ENCODE measurements around the gene IL17C. TPM values are rescaled to one million over a fixed set of nuclear protein-coding genes. Genes with fewer than 3 reads are reported as not detected.

The IL17C gene
- total RNA-seq, 2 donors from 2014 or later: 0.41 TPM; not detected in 1

- Mint-ChIP-seq H3K27ac (no peak overlapping the region), H3K9me3 (no peaks in the 10 kb centered on the region), H3K4me1 (ENCODE audit: low read depth) (peaks cover 14% of the 10 kb centered on the region), H3K4me3 (peak overlapping the region in 1 of 2 donors; percentile 20), H3K27me3 (ENCODE audit: low read depth) (no peaks in the 10 kb centered on the region), H3K36me3 (ENCODE audit: insufficient read depth in 2 of 2) (peaks cover 2 to 21% of the 10 kb centered on the region in 2 donors)
- DNase-seq: no peak
- ATAC-seq (replicated peaks in 1 of 2): no peak
These were observed 13.9 kb upstream of the IL17C start for GRCh38 chr16:88624481-88624880.

DNA sequence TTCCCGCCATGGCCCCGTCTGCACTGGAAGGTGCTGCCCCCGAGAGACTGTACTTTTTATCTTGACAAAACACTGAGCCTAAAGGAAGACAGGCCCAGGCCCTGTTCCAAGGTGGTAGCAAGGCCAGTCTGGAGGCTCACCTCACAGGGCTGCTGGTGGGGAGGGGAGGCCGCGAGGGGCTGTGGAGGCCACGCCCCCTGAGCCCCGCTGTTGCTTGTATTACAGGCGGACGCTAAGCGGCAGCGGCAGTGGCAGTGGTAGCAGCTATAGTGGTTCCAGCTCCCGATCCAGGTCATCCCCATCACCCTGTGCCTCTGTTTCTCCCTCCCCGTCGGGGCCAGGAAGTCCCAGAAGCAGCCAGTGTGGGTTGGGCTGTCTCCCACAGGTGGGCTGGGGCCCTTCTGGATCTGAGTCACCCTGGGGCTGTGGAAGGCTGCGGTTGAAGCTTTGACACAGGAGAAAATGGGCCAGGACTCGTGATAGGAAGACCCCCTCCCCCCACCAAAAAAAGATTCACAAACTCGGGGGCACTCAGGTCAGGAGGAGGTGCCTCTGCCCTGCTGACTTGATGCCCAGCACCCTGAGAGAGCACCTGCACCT, 13.3 kb upstream of the IL17C start:
- Mint-ChIP-seq H3K27ac (peak overlapping the region; percentile 42), H3K27me3 (ENCODE audit: low read depth) (no peaks in the 10 kb centered on the region), H3K4me3 (peak overlapping the region in 1 of 2 donors; percentile 24), H3K4me1 (ENCODE audit: low read depth) (peaks cover 8% of the 10 kb centered on the region), H3K9me3 (no peaks in the 10 kb centered on the region), H3K36me3 (ENCODE audit: insufficient read depth in 2 of 2) (peaks cover 2 to 21% of the 10 kb centered on the region in 2 donors)
- peak; percentile 21 to 52 for DNase-seq
- ATAC-seq (replicated peaks in 1 of 2): peak; percentile 48 to 70

DNA sequence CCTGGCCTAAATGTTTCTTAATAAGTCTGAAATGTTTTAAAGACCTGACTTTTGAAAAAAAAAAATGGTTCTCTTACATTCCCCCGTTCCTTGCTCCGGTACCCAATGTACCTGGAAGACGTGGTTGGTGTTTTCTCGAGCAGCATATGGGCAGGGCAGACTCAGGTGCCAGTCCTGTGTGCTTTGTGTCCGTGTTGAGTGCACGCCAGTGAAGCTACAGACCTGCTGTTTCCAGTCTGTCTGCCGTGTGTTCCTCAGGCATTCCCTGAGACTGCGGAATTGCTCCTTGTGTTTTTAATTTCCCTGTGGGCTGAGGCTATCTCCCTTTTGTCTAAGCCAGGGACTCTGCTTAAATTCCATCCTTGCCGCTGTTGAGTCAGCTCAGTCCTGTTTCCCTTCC, 11.7 kb upstream of the IL17C start:
- H3K9me3 Mint-ChIP-seq: no peaks in the 10 kb centered on the region
- ATAC-seq (replicated peaks in 1 of 2): no peak
- H3K27me3 Mint-ChIP-seq (ENCODE audit: low read depth): no peaks in the 10 kb centered on the region
- no peaks in the 10 kb centered on the region for H3K4me1 Mint-ChIP-seq (ENCODE audit: low read depth)
- no peak overlapping the region for H3K4me3 Mint-ChIP-seq
- DNase-seq: no peak
- peaks cover 2 to 21% of the 10 kb centered on the region in 2 donors for H3K36me3 Mint-ChIP-seq (ENCODE audit: insufficient read depth in 2 of 2)
- no peak overlapping the region for H3K27ac Mint-ChIP-seq

- no peaks in the 10 kb centered on the region for H3K4me1 Mint-ChIP-seq (ENCODE audit: low read depth)
- peak overlapping the region; percentile 50 for H3K27ac Mint-ChIP-seq
- H3K9me3 Mint-ChIP-seq: no peaks in the 10 kb centered on the region
- ATAC-seq (replicated peaks in 1 of 2): no peak
- no peak for DNase-seq
- H3K27me3 Mint-ChIP-seq (ENCODE audit: low read depth): no peaks in the 10 kb centered on the region
- H3K36me3 Mint-ChIP-seq (ENCODE audit: insufficient read depth in 2 of 2): peaks cover 2 to 22% of the 10 kb centered on the region in 2 donors
- H3K4me3 Mint-ChIP-seq: no peak overlapping the region
These were observed 10.6 kb upstream of the IL17C start for GRCh38 chr16:88627531-88628411.

DNA sequence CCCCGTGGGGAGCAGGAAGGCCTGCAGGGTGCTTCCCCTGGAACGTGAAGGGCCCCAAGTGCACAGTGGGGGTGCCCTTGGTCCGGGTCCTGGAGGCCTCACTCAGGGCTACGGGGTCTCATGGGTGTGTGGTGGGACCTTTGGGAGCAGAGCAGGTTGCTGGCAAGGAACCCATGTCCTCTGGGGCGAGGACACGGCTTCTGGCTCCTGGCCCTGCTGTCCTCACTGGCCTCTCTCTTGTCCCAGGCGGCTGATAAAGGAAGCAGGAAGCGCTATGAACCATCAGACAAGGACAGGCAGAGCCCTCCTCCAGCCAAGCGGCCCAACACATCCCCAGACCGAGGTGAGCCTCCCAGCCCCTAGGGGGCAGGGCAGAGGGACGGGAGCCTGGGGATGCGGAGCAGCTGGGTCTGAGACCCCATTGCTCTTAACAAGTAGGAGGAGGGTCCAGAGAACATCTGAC, 9.8 kb upstream of the IL17C start:
- no peak for ATAC-seq (replicated peaks in 1 of 2)
- no peaks in the 10 kb centered on the region for H3K9me3 Mint-ChIP-seq
- peaks cover 7% of the 10 kb centered on the region for H3K4me1 Mint-ChIP-seq (ENCODE audit: low read depth)
- no peak overlapping the region for H3K4me3 Mint-ChIP-seq
- DNase-seq: peak in 1 of 2 donors; percentile 26
- H3K36me3 Mint-ChIP-seq (ENCODE audit: insufficient read depth in 2 of 2): peaks cover 0 to 16% of the 10 kb centered on the region in 2 donors
- H3K27me3 Mint-ChIP-seq (ENCODE audit: low read depth): no peaks in the 10 kb centered on the region
- no peak overlapping the region for H3K27ac Mint-ChIP-seq

- Mint-ChIP-seq H3K27ac (no peak overlapping the region), H3K4me3 (no peak overlapping the region), H3K9me3 (no peaks in the 10 kb centered on the region), H3K27me3 (ENCODE audit: low read depth) (no peaks in the 10 kb centered on the region), H3K36me3 (ENCODE audit: insufficient read depth in 2 of 2) (peaks cover 0 to 15% of the 10 kb centered on the region in 2 donors), H3K4me1 (ENCODE audit: low read depth) (peaks cover 14% of the 10 kb centered on the region)
- ATAC-seq (replicated peaks in 1 of 2) (no peak), DNase-seq (no peak)
These were observed 8.5 kb upstream of the IL17C start for GRCh38 chr16:88629835-88630234.

DNA sequence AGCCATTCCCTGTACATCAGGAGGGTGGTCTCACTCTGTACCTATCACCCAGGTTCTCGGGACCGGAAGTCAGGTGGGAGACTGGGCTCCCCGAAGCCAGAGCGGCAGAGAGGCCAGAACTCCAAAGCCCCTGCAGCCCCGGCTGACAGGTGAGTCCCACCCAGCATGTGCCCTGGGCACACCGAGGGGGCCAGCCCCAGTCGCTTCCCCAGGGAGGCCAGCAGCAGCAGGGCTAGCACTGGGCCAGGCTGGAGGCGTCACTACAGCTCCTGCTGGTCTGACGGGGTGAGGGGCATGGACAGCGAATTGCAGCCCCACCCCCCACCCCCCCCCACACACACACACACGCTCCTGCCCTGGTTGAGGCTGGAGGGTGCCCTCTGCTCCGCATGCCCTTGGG, 7.9 kb upstream of the IL17C start:
- H3K36me3 Mint-ChIP-seq (ENCODE audit: insufficient read depth in 2 of 2): peaks cover 0 to 15% of the 10 kb centered on the region in 2 donors
- ATAC-seq (replicated peaks in 1 of 2) (no peak), DNase-seq (no peak)
- no peaks in the 10 kb centered on the region for H3K27me3 Mint-ChIP-seq (ENCODE audit: low read depth)
- H3K4me3 Mint-ChIP-seq: no peak overlapping the region
- H3K4me1 Mint-ChIP-seq (ENCODE audit: low read depth): peaks cover 20% of the 10 kb centered on the region
- H3K27ac Mint-ChIP-seq: no peak overlapping the region
- no peaks in the 10 kb centered on the region for H3K9me3 Mint-ChIP-seq

- Mint-ChIP-seq H3K27me3 (ENCODE audit: low read depth) (no peaks in the 10 kb centered on the region), H3K9me3 (no peaks in the 10 kb centered on the region), H3K4me1 (ENCODE audit: low read depth) (peaks cover 23% of the 10 kb centered on the region), H3K4me3 (no peak overlapping the region), H3K36me3 (ENCODE audit: insufficient read depth in 2 of 2) (peaks cover 0 to 15% of the 10 kb centered on the region in 2 donors), H3K27ac (no peak overlapping the region)
- DNase-seq (no peak), ATAC-seq (replicated peaks in 1 of 2) (no peak)
These were observed 7.4 kb upstream of the IL17C start for GRCh38 chr16:88630941-88631340.

DNA sequence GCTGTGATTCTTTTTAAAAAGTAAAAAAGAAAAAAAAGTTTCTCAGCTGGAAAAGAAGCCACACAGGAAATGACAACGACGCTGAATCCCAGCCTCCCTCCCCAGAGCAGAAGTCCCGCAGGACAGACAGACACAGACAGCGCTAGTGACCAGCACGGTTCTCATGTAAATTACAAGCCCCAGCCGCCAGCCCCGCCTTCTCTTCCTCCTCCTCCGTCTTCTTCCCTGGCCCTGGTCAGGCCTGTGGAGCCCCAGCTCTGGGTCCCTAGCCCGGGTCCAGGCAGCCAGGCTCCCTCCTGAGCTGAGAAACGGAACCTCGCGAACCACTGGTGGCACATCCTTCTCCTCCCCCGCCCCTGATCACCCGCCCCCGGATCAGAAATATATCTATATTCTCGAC, 7.0 kb upstream of the IL17C start:
- peaks cover 28% of the 10 kb centered on the region for H3K4me1 Mint-ChIP-seq (ENCODE audit: low read depth)

GRCh38 chr16:88631920-88632586, 6.3 kb upstream of the IL17C start:
- no peak overlapping the region for H3K4me3 Mint-ChIP-seq
- peaks cover 31% of the 10 kb centered on the region for H3K4me1 Mint-ChIP-seq (ENCODE audit: low read depth)
- no peaks in the 10 kb centered on the region for H3K9me3 Mint-ChIP-seq
- peaks cover under 1% of the 10 kb centered on the region for H3K27me3 Mint-ChIP-seq (ENCODE audit: low read depth)
- no peak for DNase-seq
- ATAC-seq (replicated peaks in 1 of 2): no peak
- no peak overlapping the region for H3K27ac Mint-ChIP-seq
- peaks cover 0 to 8% of the 10 kb centered on the region in 2 donors for H3K36me3 Mint-ChIP-seq (ENCODE audit: insufficient read depth in 2 of 2)

More for the DNA sequence above, 7.0 kb upstream of the IL17C start:
- no peaks in the 10 kb centered on the region for H3K9me3 Mint-ChIP-seq
- DNase-seq: no peak
- H3K27me3 Mint-ChIP-seq (ENCODE audit: low read depth): no peaks in the 10 kb centered on the region
- no peak overlapping the region for H3K27ac Mint-ChIP-seq
- no peak overlapping the region for H3K4me3 Mint-ChIP-seq
- H3K36me3 Mint-ChIP-seq (ENCODE audit: insufficient read depth in 2 of 2): peaks cover 0 to 13% of the 10 kb centered on the region in 2 donors
- ATAC-seq (replicated peaks in 1 of 2): no peak

DNA sequence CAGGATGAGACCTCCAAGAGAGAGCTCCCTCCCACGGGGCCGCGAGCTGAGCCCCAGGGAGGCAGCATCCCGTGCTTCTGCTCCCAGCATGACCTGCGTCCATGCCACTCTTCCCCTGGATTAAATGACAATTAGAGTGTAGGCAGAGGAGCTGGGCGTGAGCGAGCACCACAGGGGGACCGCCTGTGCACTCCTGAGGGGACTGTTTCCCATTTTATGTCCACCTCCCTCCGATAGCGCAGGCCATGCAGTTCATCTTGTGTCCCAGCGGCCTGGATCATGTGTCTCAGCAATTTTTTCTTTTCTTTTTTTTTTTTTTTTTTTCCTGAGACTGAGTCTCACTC, 5.8 kb upstream of the IL17C start:
- ATAC-seq (replicated peaks in 1 of 2) (no peak), DNase-seq (no peak)
- Mint-ChIP-seq H3K9me3 (no peaks in the 10 kb centered on the region), H3K27me3 (ENCODE audit: low read depth) (peaks cover 5% of the 10 kb centered on the region), H3K4me1 (ENCODE audit: low read depth) (peaks cover 36% of the 10 kb centered on the region), H3K4me3 (no peak overlapping the region), H3K36me3 (ENCODE audit: insufficient read depth in 2 of 2) (peaks cover 2 to 7% of the 10 kb centered on the region in 2 donors), H3K27ac (no peak overlapping the region)

DNA sequence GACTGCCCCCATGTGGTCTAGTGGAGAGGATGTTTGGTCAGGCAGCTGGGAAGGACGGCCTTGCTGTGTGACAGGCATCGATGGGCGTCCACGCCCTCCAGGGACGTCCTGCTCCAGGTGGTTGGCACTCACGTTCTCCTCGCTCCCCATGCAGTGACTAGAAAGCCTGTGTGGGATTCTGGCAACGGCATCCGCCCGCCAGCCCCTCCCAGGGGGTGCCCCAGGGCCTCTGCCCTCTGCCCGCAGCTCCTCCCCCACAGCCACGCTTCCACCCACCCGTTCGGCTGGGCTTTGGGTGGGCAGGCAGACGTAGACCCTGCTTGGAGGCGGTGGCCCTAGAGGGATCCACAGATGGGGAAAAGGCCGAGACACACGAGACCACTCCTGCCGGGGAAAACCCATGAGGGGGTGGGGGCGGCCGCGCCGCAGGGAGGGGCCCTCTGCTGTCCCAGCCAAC, 4.7 kb upstream of the IL17C start:
- Mint-ChIP-seq H3K4me1 (ENCODE audit: low read depth) (peaks cover 44% of the 10 kb centered on the region), H3K36me3 (ENCODE audit: insufficient read depth in 2 of 2) (peaks cover 2 to 7% of the 10 kb centered on the region in 2 donors), H3K9me3 (no peaks in the 10 kb centered on the region), H3K4me3 (peak overlapping the region; percentile 80 to 83), H3K27ac (no peak overlapping the region), H3K27me3 (ENCODE audit: low read depth) (peaks cover 15% of the 10 kb centered on the region)
- ATAC-seq (replicated peaks in 1 of 2) (peak; percentile 38 to 48), DNase-seq (peak; percentile 59 to 61)

Data from activated T-cell treated with anti-CD3 and anti-CD28 coated beads, Interleukin-2, amount 50 U/mL, for 72 hours (primary cell).